ENCODE data around the gene CREG2. TPM values are rescaled to one million over a fixed set of nuclear protein-coding genes. Genes with fewer than 3 reads are reported as not detected.

CREG2 gene
- total RNA-seq, 1 donor from 2014 or later: not detected

DNA sequence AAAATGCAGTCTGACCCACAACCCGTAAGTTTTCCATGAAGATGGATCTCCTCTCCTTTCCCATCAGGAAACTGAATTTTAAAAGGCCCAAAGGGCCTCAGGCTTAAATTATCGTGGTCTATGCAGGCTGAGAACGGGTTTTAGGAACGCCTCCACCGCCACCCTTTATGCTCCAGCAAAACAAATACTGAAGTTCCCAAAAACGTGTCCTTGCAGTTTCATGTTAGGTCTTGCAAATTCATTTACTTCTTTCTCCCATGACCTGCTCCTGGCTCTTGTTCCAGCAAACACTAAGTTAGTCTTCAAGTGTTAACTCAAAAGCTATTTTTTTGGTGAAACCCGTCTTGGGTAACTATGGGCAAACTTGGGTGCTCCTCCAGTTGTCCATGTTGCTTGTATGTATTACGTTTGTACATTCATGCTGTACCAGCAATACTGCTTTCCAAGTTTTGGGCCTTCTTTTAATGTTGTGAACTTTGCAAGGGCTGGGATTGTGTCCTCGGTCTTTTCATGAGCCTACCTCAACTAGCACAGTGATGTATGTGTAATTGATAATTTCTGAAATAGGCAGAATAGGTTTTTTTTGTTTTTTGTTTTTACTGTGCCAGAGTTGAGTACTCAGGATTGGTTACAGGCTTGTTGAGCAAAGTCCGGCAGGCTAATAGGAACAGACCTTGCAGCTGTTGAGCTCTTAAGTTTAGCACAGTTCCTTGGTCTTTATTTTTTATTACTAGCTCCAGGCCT is 77.0 kb downstream of the CREG2 start:
- no peak for DNase-seq (ENCODE audit: low spot score)

DNA sequence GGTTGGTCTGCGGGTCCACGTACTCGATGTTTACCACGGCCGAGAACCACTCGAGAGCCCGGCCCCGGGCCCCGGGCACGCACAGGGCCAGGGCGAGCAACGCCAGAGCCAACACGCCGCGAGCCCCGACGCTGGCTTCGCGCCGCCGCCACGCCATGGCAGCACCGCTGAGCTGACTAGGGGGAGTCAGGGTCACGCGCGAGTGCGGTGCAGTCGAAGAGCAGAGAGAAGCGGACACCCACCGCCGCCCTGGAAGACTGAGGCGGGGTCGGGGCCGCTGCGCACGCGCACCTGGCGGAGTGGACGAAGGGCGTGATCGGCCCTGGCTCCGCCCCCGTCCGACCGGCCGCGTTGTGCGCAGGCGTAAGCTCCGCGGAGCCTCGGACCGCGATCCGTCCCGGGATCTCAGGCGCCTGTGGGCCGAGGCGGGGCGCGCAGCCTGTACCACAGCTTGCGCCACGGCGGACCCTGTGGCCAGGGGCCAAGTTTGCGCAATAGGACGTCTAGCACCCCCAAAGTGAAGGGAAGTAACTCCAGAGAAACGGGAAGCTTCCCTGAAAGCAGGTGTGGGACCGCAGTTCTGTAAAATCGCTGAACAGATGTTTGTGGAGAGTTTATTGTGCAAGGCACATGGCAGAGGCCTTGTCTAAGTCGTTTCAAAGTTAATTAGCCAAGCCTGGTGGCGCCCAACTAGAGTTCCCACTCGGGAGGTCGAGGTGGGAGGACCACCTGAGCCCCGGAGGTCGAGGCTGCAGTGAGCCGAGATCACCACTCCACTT is 78.7 kb downstream of the CREG2 start, which contains the start of gene RNF149:
Gene RNF149, minus strand, starts transcription at position 270 of the 779 bp plus-strand sequence. Its CDS starts 113 bp downstream, at position 157.
- DNase-seq (ENCODE audit: low spot score): peak; percentile 99

DNA sequence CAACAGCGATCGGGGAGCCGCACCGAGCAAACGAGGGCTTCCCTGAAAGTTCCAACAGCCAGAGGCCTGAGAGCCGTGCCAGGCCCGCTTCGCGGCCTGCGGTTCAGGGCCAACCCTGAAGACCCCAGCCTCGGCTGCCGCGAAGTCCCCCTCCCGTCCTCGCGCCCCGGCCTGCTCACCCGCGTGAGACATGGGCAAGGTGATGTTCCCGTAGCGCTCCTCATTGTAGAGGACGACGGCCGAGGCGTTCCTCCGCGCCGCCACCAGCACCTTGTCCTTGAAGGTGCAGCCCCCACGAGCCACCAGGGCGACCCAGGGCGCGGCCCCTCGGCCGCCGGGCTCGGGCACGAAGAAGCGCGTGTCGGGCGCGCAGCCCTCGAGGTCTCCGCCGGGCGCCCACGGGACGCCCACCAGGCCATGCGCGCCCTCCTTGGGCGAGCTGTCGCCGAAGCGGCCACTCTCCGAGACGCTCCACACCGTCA is 79.3 kb downstream of the CREG2 start:
- no peak for DNase-seq (ENCODE audit: low spot score)

DNA sequence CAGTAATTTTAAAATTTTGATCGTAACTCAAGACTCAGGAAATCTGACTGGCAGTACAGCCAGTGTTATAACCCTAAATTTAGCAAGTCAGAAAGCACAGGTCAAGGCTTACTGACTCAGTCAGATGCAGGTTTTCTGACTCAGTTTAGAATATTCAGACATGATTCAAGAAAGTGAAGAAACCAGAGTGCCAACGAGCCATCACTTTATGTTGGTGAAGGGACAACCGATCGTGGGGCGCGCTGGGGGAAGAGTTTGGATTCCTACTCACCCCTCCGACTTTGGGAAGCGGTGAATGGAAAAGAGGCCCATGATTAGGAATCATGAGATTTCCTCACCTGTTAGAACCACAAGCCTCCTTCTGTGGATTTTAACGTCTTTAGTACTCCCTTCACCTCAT is 79.8 kb downstream of the CREG2 start:
- DNase-seq (ENCODE audit: low spot score): no peak

DNA sequence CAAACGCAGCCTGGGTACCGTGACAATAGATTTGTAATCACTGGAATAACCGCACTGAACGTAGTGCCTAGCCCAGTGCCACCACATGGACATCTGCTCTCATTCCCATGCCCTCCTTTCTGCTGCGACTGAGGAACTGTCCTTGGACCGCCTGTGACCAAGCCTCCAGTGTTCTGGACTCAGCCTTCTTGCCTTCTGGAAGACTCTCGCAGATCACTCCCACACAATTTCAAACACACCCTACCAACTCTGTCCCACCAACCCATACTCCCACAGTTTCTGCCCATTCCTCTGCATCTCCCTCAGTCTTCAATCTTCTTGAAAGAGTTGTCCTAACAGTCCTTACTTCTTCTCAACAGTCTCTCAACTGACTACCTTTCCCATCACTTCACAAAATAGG is 80.9 kb downstream of the CREG2 start:
- DNase-seq (ENCODE audit: low spot score): no peak

DNA sequence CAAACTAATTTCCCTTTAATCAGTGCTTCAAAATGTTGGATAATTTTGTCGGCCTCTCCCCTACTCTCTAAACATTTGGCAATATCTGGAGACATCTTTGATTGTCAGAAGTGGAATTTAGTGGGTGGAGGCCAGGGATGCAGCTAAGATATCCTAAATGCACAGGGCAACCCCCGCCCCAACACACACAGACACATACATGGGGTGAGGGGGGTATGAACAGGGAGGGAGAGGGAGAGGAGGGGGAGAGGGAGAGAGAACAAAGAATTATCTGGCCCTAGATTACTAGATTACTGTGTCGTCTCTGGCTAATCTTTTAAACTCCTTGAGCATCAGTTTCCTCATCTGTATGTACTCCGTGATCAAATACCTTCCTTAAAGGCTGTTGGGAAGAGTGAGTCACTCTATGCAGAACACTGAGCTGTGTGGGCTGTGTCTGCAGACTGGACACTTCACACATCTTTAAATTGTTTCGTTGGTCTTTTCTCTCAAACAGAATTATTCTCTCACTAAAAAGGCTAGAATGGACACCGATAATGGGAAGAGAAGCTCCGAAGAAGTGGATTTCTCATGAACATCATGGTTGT is 81.7 kb downstream of the CREG2 start:
- DNase-seq (ENCODE audit: low spot score): no peak

DNA sequence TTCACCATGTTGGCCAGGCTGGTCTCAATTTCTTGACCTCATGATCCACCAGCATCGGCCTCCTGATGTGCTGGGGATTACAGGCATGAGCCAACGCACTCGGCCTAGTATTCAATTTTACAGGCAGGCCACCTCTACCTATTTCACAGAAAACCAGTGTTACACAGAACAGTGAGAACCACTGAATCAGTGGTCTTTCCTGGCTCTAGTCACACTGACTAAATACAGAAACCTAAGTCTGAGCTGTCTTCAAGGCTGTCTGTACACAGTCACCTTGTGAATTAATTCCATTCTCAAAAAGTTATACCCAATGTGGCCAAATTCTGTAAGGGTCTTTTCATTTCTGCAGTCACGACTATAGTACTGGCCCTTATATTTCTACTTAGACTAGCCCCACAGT is 82.3 kb downstream of the CREG2 start:
- DNase-seq (ENCODE audit: low spot score): no peak

DNA sequence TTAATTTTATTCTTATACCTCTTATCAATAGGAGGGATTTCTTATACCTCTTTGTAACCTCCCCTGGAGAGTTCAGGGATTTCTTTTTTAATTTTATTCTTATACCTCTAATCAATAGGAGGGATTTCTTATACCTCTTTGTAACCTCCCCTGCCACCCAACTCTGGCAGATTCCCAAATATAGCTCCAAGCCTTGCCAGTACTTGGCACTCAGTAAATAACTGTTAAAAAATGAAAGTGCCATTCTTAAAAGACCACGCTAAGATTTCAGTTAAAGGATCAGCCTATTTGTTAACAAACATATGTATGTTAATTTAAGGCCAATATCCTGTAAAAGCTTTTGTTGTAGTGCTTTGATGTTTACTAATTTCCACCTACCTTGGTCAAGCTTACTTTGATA is 83.6 kb downstream of the CREG2 start:
- DNase-seq (ENCODE audit: low spot score): no peak

DNA sequence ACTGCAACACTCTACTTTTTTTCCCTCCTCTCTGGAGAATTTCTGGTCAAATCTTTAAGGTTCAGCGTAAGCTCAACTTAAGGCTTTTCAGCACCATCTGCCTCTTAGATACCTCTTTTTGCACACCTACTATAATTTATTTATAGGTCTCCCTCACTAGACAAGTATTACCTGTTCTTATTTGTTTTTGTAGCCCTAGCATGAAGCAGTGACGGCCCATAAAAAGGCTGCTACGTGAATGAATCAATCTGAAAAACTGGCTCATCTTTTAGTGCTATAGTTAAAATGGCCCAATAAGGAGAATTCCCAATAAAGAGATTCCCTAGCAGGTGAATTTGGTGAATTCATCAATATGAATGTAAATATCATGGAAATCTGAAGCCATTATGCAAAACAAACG is 85.3 kb downstream of the CREG2 start:
- no peak for DNase-seq (ENCODE audit: low spot score)

DNA sequence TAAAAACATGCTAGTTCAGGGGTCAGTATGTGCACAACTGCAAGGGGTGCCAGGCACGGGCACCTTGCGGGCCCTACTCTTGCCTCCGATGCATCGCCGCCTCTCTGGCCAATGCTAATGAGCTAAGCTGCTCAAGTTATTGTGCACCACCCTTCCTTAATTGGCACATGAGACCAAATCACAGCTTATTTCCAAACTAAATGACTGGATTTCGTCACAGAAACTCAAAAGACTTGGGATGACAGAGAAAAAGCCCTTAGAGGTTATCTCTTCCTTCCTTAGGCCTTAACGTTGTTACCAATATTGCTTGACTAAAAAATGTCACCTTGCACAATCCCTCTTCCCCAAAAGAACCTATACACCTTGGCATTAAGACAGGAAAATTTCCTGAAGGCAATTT is 86.5 kb downstream of the CREG2 start:
- DNase-seq (ENCODE audit: low spot score): no peak

DNA sequence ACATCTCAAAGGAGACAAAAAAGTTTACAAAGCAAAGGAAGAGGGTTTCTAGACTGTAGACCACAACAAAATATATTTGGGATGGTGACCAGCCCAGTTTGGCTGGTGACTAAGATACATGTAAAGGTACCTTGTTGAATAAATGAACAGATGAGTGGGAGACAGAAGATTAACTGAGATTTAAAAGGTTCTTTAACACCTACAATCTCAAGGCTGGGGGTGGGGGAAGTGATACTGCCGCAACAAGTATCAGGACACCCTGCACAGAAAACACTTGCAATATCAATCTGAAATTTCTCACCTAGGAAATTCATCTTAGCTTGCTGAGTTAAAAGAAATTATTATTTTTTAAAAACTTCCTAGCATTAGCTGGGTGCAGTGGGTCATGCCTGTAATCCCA is 87.1 kb downstream of the CREG2 start:
- DNase-seq (ENCODE audit: low spot score): no peak

DNA sequence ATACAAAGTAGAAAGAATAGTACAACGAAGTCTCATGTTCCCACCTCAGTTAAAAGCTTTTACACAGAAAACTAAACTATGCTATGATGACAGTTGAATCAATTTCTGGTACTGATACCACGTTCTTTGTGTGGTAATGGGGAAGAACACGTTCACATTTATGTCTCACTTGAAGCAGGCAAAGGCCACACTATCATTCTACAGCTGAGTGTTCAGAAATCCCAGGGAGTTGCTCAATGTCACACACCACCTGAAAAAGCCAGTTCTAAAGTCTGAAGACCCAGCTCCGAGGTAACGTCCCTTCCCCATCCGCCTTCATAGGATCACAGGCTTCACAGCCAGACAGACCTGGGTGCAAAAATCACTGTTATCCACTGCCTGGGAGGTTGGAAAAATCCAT is 87.7 kb downstream of the CREG2 start:
- no peak for DNase-seq (ENCODE audit: low spot score)

DNA sequence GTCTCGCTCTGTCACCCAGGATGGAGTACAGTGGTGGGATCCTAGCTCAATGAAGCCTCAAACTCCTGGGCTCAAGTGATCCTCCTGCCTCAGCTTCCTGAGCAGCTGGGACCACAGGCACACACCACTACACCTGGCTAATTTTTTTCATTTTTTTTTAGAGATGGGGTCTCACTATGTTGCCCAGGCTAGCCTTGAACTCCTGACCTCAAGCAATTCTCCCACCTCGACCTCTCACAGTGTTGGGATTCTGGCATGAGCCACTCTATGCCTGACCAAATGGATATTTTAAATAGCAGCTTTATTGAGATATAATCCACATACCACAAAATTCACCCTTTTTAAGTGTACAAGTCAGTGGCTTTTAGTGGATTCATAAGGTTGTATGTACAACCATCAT is 89.9 kb downstream of the CREG2 start:
- no peak for DNase-seq (ENCODE audit: low spot score)

DNA sequence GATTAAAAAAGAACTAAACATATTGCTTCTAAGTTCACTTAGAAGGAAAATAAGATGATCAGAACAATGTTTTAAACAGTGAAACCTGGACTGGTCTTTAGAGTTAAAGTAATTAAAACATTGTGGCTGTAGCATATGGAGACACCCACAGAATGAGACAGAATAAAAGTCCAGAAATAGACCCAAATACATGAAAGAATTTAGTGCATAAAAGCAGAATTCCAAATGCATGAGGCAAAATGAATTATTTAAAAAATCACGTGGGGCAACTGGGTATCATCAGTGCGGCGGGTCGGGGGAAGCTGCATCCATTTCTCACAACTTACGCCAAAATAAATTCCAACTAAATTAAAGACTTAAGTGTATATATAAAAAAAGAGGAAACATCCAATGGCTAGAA is 90.9 kb downstream of the CREG2 start:
- no peak for DNase-seq (ENCODE audit: low spot score)

DNA sequence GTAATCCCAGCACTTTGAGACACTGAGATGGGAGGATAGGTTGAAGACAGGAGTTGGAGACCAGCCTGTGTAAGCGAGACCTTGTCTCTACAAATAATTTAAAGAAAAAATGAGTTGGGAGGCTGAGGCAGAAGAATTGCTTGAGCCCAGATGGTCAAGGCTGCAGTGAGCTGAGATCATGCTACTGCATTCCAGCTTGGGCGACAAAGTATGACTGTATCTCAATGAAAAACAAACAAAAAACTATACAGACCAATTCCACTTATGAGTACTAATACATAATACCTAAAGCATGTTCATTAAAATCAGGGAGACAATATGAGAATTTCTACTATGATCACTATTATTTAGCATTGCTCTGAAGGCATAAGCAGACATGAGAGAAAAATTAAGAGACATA is 91.4 kb downstream of the CREG2 start:
- DNase-seq (ENCODE audit: low spot score): no peak

Small RNA genes lying within 50 kb of the gene (microRNA-seq; reads per million reads assigned to microRNA genes)
- gene MIR5696 (ENCODE audit: borderline number of aligned reads): not detected

Other genes with a start within 250 kb of the CREG2 start
- 21.3 TPM for gene TBC1D8, start 236.1 kb downstream of the CREG2 start, total RNA-seq
- 28.7 TPM for gene CNOT11, start 134.6 kb downstream of the CREG2 start, total RNA-seq
- 105 TPM for gene RNF149, start 78.8 kb downstream of the CREG2 start, total RNA-seq
- 0.16 TPM for gene RFX8, start 87.6 kb upstream of the CREG2 start, total RNA-seq

Data from mesenteric fat pad (tissue), 1 donor.